ENCODE measurements around the gene GIGYF2. TPM values are rescaled to one million over a fixed set of nuclear protein-coding genes. Genes with fewer than 3 reads are reported as not detected.

The GIGYF2 gene
- total and polyA plus RNA-seq, 2 of the 4 experiments (the other 2 are of a cell fraction) = 14.7 to 66.0 TPM

DNA sequence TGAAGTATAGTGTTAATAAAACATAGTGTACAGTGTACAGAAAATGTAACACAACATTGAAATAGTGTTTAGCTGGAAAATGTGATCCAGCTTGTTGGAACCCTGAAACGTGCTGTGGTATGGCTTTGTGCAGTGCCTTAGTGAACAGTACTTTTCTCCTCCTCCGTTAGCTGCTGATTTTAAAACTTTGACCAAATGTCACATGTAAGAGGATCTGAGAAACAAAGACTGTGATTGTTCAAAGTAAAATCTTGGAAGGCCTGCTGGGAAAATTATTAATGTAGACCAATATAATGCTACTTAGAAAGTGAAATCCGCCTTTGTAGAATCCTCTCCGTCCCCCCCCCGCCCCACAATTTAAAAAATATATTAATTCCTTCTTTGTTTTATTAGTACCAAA, 80.1 kb downstream of the GIGYF2 start:
- no peak overlapping the region for H3K4me3 ChIP-seq (ENCODE audit: insufficient read depth, low read depth, low read length)
- H3K18ac ChIP-seq (ENCODE audit: low read depth, low read length) = no peak overlapping the region
- H3K27ac ChIP-seq (ENCODE audit: insufficient read depth, low read length) = no peak overlapping the region
- no TSS peak for BruUV-seq (replicated peaks)
- H4K5ac ChIP-seq (ENCODE audit: low read depth, low read length) = no peak overlapping the region
- in situ Hi-C loops (cut with MboI; ENCODE audit: low sequenced_read_pairs) (no loop called here), intact Hi-C loops (cut with micrococcal nuclease) (loop anchor here (10.0 kb wide), 1 partner anchor 172 kb away; no protein-coding TSS in a partner anchor), dilution Hi-C loops (cut with HindIII; ENCODE audit: low sequenced_read_pairs, unreplicated experiment) (no loop called here)
- H3K36me3 ChIP-seq (ENCODE audit: control insufficient read depth, insufficient read depth, low read length) = peaks cover 5% of the 10 kb centered on the region; the same call in 1 of the 2 replicates
- no peak overlapping the region for H3K4ac ChIP-seq (ENCODE audit: low read depth, low read length)
- no peak overlapping the region for H2AFZ ChIP-seq (replicated peaks; ENCODE audit: low read length, poor library complexity)
- no peak overlapping the region for H3K56ac ChIP-seq (ENCODE audit: extremely low read depth, insufficient read depth, low read length)
- no peak overlapping the region for H2BK20ac ChIP-seq (ENCODE audit: low read depth, low read length)
- CTCF ChIA-PET = no interaction called here
- H4K20me1 ChIP-seq (ENCODE audit: insufficient read depth, low read length) = no peaks in the 10 kb centered on the region
- no peak overlapping the region for H4K91ac ChIP-seq (ENCODE audit: insufficient read depth, low read depth, low read length)
- H2BK120ac ChIP-seq (ENCODE audit: low read depth, low read length) = no peak overlapping the region
- DNase-seq = no peak
- no peak overlapping the region for H3K4me2 ChIP-seq (ENCODE audit: low read depth, low read length)
- no peaks in the 10 kb centered on the region; the same call in 1 of the 2 replicates for H3K4me1 ChIP-seq (ENCODE audit: control insufficient read depth, insufficient read depth, low read length)
- H3K9me1 ChIP-seq (ENCODE audit: insufficient read depth, low read length) = no peaks in the 10 kb centered on the region
- no peak overlapping the region for H2AK9ac ChIP-seq (replicated peaks; ENCODE audit: low read depth, low read length, poor library complexity)
- POLR2A ChIA-PET (ENCODE audit: unreplicated experiment) = no interaction called here
- H2AK5ac ChIP-seq (ENCODE audit: low read depth, low read length) = no peak overlapping the region
- no peak overlapping the region for H4K8ac ChIP-seq (ENCODE audit: low read depth in 2 of 2, low read length in 2 of 2)
- no peak overlapping the region for H3K9ac ChIP-seq (ENCODE audit: low read depth, low read length)
- no peaks in the 10 kb centered on the region for H3K9me3 ChIP-seq (ENCODE audit: control insufficient read depth, insufficient read depth, low read length)
- peaks cover 3 to 12% of the 10 kb centered on the region in 2 experiments; a peak in 3 of 4 replicates for H3K79me1 ChIP-seq (ENCODE audit: low read depth in 1 of 2, low read length in 2 of 2)
- H2BK5ac ChIP-seq (ENCODE audit: low read depth, low read length, poor library complexity, severe bottlenecking) = no peak overlapping the region
- ATAC-seq (ENCODE audit: low read depth) = no peak
- H3K27me3 ChIP-seq (ENCODE audit: control insufficient read depth, insufficient read depth, low read length) = no peaks in the 10 kb centered on the region
- TF ChIP-seq RFX5 (IDR thresholded peaks at IDR 0.05; ENCODE audit: low read depth, low read length) = no peak
- no peak for TF ChIP-seq MAZ (IDR thresholded peaks at IDR 0.05; ENCODE audit: borderline replicate concordance, low read depth, low read length)
- no peak for TF ChIP-seq MAFK (IDR thresholded peaks at IDR 0.05; ENCODE audit: low read depth, low read length)
- no peak for TF ChIP-seq POLR2A (IDR thresholded peaks at IDR 0.05; ENCODE audit: low read depth, low read length)
- no peak for TF ChIP-seq RAD21 (IDR thresholded peaks at IDR 0.05; ENCODE audit: low read length)
- no peak overlapping the region for H2BK15ac ChIP-seq (ENCODE audit: low read depth, low read length)
- H3K23ac ChIP-seq (ENCODE audit: low read depth, low read length) = no peak overlapping the region
- H3K14ac ChIP-seq (replicated peaks; ENCODE audit: low read depth, low read length) = no peak overlapping the region
- 80 to 100% methylated on average over 1 to 2 of the region's 5 CpGs for WGBS, 2 experiments (ENCODE audit: extremely low coverage in 2 of 2, insufficient read length in 1 of 2)

Measured in IMR-90 (cell line).